ENCODE data around the gene CADM2.

The CADM2 gene

GRCh38 chr3:85800676-85801075 lies 841.9 kb downstream of the CADM2 start:
- Mint-ChIP-seq H3K4me3 (no peak overlapping the region), H3K27ac (no peak overlapping the region), H3K36me3 (peaks cover 3% of the 10 kb centered on the region), H3K27me3 (no peaks in the 10 kb centered on the region), H3K4me1 (no peaks in the 10 kb centered on the region), H3K9me3 (peaks cover 7% of the 10 kb centered on the region)
- no peak for DNase-seq
- CTCF ChIA-PET, result no interaction called here

- CTCF ChIA-PET, result interaction anchor here (1.0 kb wide), 1 partner anchor 19 kb away, joined by 3 read pairs; no protein-coding TSS in a partner anchor
- Mint-ChIP-seq H3K36me3 (peaks cover 3% of the 10 kb centered on the region), H3K27ac (no peak overlapping the region), H3K9me3 (peaks cover 7% of the 10 kb centered on the region), H3K4me1 (no peaks in the 10 kb centered on the region), H3K27me3 (no peaks in the 10 kb centered on the region), H3K4me3 (no peak overlapping the region)
- DNase-seq, result no peak
These were observed 843.2 kb downstream of the CADM2 start for GRCh38 chr3:85801955-85802354.

- H3K27ac Mint-ChIP-seq, result no peak overlapping the region
- no peaks in the 10 kb centered on the region for H3K36me3 Mint-ChIP-seq
- peaks cover 3% of the 10 kb centered on the region for H3K9me3 Mint-ChIP-seq
- H3K4me3 Mint-ChIP-seq, result no peak overlapping the region
- CTCF ChIA-PET, result interaction anchor here (0.6 kb wide), 1 partner anchor 22 kb away, joined by 4 read pairs; no protein-coding TSS in a partner anchor
- H3K27me3 Mint-ChIP-seq, result no peaks in the 10 kb centered on the region
- H3K4me1 Mint-ChIP-seq, result no peaks in the 10 kb centered on the region
- no peak for DNase-seq
These were observed 850.0 kb downstream of the CADM2 start for GRCh38 chr3:85808755-85809154.

- H3K4me3 Mint-ChIP-seq, result no peak overlapping the region
- no peaks in the 10 kb centered on the region for H3K4me1 Mint-ChIP-seq
- H3K27ac Mint-ChIP-seq, result no peak overlapping the region
- CTCF ChIA-PET, result interaction anchor here (1.6 kb wide), 2 partner anchors 19 to 742 kb away, joined by 3 to 5 read pairs; no protein-coding TSS in a partner anchor
- H3K27me3 Mint-ChIP-seq, result no peaks in the 10 kb centered on the region
- DNase-seq, result no peak
- H3K36me3 Mint-ChIP-seq, result no peaks in the 10 kb centered on the region
- H3K9me3 Mint-ChIP-seq, result no peaks in the 10 kb centered on the region
These were observed 862.5 kb downstream of the CADM2 start for GRCh38 chr3:85821130-85821756.

GRCh38 chr3:85835857-85836440 lies 877.2 kb downstream of the CADM2 start:
- Mint-ChIP-seq H3K9me3 (no peaks in the 10 kb centered on the region), H3K27ac (no peak overlapping the region), H3K4me1 (no peaks in the 10 kb centered on the region), H3K36me3 (no peaks in the 10 kb centered on the region), H3K27me3 (no peaks in the 10 kb centered on the region), H3K4me3 (no peak overlapping the region)
- CTCF ChIA-PET, result no interaction called here
- no peak for DNase-seq

GRCh38 chr3:85837402-85837801 lies 878.6 kb downstream of the CADM2 start:
- Mint-ChIP-seq H3K4me1 (no peaks in the 10 kb centered on the region), H3K27me3 (no peaks in the 10 kb centered on the region), H3K27ac (no peak overlapping the region), H3K4me3 (no peak overlapping the region), H3K36me3 (no peaks in the 10 kb centered on the region), H3K9me3 (no peaks in the 10 kb centered on the region)
- CTCF ChIA-PET, result no interaction called here
- DNase-seq, result no peak

GRCh38 chr3:85838921-85839320 lies 880.1 kb downstream of the CADM2 start:
- no peaks in the 10 kb centered on the region for H3K36me3 Mint-ChIP-seq
- H3K9me3 Mint-ChIP-seq, result no peaks in the 10 kb centered on the region
- no peaks in the 10 kb centered on the region for H3K4me1 Mint-ChIP-seq
- no peaks in the 10 kb centered on the region for H3K27me3 Mint-ChIP-seq
- H3K4me3 Mint-ChIP-seq, result no peak overlapping the region
- DNase-seq, result no peak
- H3K27ac Mint-ChIP-seq, result no peak overlapping the region
- CTCF ChIA-PET, result no interaction called here

GRCh38 chr3:85842081-85842480 lies 883.3 kb downstream of the CADM2 start:
- no peak for DNase-seq
- CTCF ChIA-PET, result no interaction called here
- H3K4me3 Mint-ChIP-seq, result no peak overlapping the region
- H3K4me1 Mint-ChIP-seq, result no peaks in the 10 kb centered on the region
- H3K27me3 Mint-ChIP-seq, result no peaks in the 10 kb centered on the region
- H3K9me3 Mint-ChIP-seq, result no peaks in the 10 kb centered on the region
- no peak overlapping the region for H3K27ac Mint-ChIP-seq
- no peaks in the 10 kb centered on the region for H3K36me3 Mint-ChIP-seq

GRCh38 chr3:85846940-85847339 lies 888.2 kb downstream of the CADM2 start:
- Mint-ChIP-seq H3K4me1 (no peaks in the 10 kb centered on the region), H3K4me3 (no peak overlapping the region), H3K9me3 (peaks cover 4% of the 10 kb centered on the region), H3K27me3 (no peaks in the 10 kb centered on the region), H3K36me3 (no peaks in the 10 kb centered on the region), H3K27ac (no peak overlapping the region)
- no peak for DNase-seq
- CTCF ChIA-PET, result no interaction called here

- DNase-seq, result no peak
- H3K27ac Mint-ChIP-seq, result no peak overlapping the region
- no peaks in the 10 kb centered on the region for H3K27me3 Mint-ChIP-seq
- H3K9me3 Mint-ChIP-seq, result peaks cover 13% of the 10 kb centered on the region
- no peak overlapping the region for H3K4me3 Mint-ChIP-seq
- no peaks in the 10 kb centered on the region for H3K4me1 Mint-ChIP-seq
- H3K36me3 Mint-ChIP-seq, result no peaks in the 10 kb centered on the region
- CTCF ChIA-PET, result no interaction called here
These were observed 892.3 kb downstream of the CADM2 start for GRCh38 chr3:85851071-85851470.

- H3K27ac Mint-ChIP-seq, result no peak overlapping the region
- no peaks in the 10 kb centered on the region for H3K36me3 Mint-ChIP-seq
- CTCF ChIA-PET, result no interaction called here
- H3K4me1 Mint-ChIP-seq, result no peaks in the 10 kb centered on the region
- H3K27me3 Mint-ChIP-seq, result no peaks in the 10 kb centered on the region
- no peak for DNase-seq
- peaks cover 13% of the 10 kb centered on the region for H3K9me3 Mint-ChIP-seq
- no peak overlapping the region for H3K4me3 Mint-ChIP-seq
These were observed 895.0 kb downstream of the CADM2 start for GRCh38 chr3:85853805-85854204.

- CTCF ChIA-PET, result no interaction called here
- Mint-ChIP-seq H3K4me3 (no peak overlapping the region), H3K27ac (no peak overlapping the region), H3K27me3 (no peaks in the 10 kb centered on the region), H3K9me3 (peaks cover 3% of the 10 kb centered on the region), H3K4me1 (no peaks in the 10 kb centered on the region), H3K36me3 (no peaks in the 10 kb centered on the region)
- no peak for DNase-seq
These were observed 904.2 kb downstream of the CADM2 start for GRCh38 chr3:85862893-85863455.

- CTCF ChIA-PET, result no interaction called here
- Mint-ChIP-seq H3K9me3 (peaks cover 5% of the 10 kb centered on the region), H3K27me3 (no peaks in the 10 kb centered on the region), H3K4me3 (no peak overlapping the region), H3K4me1 (no peaks in the 10 kb centered on the region), H3K36me3 (no peaks in the 10 kb centered on the region), H3K27ac (no peak overlapping the region)
- DNase-seq, result no peak
These were observed 906.1 kb downstream of the CADM2 start for GRCh38 chr3:85864896-85865295.

- peaks cover 10% of the 10 kb centered on the region for H3K9me3 Mint-ChIP-seq
- CTCF ChIA-PET, result no interaction called here
These were observed 908.3 kb downstream of the CADM2 start for GRCh38 chr3:85867072-85867471.

GRCh38 chr3:85875589-85875988 lies 916.8 kb downstream of the CADM2 start:
- H3K27me3 Mint-ChIP-seq, result no peaks in the 10 kb centered on the region
- H3K36me3 Mint-ChIP-seq, result no peaks in the 10 kb centered on the region
- H3K9me3 Mint-ChIP-seq, result peaks cover 2% of the 10 kb centered on the region
- no peak overlapping the region for H3K27ac Mint-ChIP-seq
- CTCF ChIA-PET, result no interaction called here
- H3K4me1 Mint-ChIP-seq, result no peaks in the 10 kb centered on the region
- no peak for DNase-seq
- H3K4me3 Mint-ChIP-seq, result no peak overlapping the region

More at GRCh38 chr3:85867072-85867471, 908.3 kb downstream of the CADM2 start:
- Mint-ChIP-seq H3K4me3 (no peak overlapping the region), H3K36me3 (no peaks in the 10 kb centered on the region), H3K27ac (no peak overlapping the region), H3K27me3 (no peaks in the 10 kb centered on the region), H3K4me1 (no peaks in the 10 kb centered on the region)
- no peak for DNase-seq

Measured in activated naive CD4-positive, alpha-beta T cell treated with anti-CD3 and anti-CD28 coated beads, Interleukin-2, amount 10 ng/mL, durations not matched to agents 7 days and 5 days (primary cell).